ENCODE results near the gene KRTAP10-9.

- TF ChIP-seq, protein P1, sequence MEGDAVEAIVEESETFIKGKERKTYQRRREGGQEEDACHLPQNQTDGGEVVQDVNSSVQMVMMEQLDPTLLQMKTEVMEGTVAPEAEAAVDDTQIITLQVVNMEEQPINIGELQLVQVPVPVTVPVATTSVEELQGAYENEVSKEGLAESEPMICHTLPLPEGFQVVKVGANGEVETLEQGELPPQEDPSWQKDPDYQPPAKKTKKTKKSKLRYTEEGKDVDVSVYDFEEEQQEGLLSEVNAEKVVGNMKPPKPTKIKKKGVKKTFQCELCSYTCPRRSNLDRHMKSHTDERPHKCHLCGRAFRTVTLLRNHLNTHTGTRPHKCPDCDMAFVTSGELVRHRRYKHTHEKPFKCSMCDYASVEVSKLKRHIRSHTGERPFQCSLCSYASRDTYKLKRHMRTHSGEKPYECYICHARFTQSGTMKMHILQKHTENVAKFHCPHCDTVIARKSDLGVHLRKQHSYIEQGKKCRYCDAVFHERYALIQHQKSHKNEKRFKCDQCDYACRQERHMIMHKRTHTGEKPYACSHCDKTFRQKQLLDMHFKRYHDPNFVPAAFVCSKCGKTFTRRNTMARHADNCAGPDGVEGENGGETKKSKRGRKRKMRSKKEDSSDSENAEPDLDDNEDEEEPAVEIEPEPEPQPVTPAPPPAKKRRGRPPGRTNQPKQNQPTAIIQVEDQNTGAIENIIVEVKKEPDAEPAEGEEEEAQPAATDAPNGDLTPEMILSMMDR (IDR thresholded peaks at IDR 0.05), result no peak
- TF ChIP-seq, protein P2, sequence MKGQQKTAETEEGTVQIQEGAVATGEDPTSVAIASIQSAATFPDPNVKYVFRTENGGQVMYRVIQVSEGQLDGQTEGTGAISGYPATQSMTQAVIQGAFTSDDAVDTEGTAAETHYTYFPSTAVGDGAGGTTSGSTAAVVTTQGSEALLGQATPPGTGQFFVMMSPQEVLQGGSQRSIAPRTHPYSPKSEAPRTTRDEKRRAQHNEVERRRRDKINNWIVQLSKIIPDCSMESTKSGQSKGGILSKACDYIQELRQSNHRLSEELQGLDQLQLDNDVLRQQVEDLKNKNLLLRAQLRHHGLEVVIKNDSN (IDR thresholded peaks at IDR 0.05; ENCODE audit: borderline replicate concordance, low read depth), result no peak
- TF ChIP-seq, protein P3, sequence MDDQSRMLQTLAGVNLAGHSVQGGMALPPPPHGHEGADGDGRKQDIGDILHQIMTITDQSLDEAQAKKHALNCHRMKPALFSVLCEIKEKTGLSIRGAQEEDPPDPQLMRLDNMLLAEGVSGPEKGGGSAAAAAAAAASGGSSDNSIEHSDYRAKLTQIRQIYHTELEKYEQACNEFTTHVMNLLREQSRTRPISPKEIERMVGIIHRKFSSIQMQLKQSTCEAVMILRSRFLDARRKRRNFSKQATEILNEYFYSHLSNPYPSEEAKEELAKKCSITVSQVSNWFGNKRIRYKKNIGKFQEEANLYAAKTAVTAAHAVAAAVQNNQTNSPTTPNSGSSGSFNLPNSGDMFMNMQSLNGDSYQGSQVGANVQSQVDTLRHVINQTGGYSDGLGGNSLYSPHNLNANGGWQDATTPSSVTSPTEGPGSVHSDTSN (IDR thresholded peaks at IDR 0.05), result no peak
- no peak for TF ChIP-seq FOXM1 (IDR thresholded peaks at IDR 0.05; ENCODE audit: low read depth)
- TF ChIP-seq CHD2 (IDR thresholded peaks at IDR 0.05; ENCODE audit: low read length, partially characterized antibody), result no peak
- no peak for TF ChIP-seq POLR2AphosphoS5 (IDR thresholded peaks at IDR 0.05; ENCODE audit: low read depth, low read length)
- no peak for TF ChIP-seq FOXJ3 (CRISPR knock-in tag; IDR thresholded peaks at IDR 0.05)
These were observed 23.6 kb upstream of the KRTAP10-9 start for GRCh38 chr21:44603109-44603875.
